ENCODE measurements around the gene CDK5RAP1. TPM values are rescaled to one million over a fixed set of nuclear protein-coding genes. Genes with fewer than 3 reads are reported as not detected.
"Not testable (repeated sequence)": the region's sequence is repeated elsewhere in the genome, so short reads cannot be mapped to it uniquely, and the experiment has no call there.

The CDK5RAP1 gene
- total RNA-seq, 1 experiment from 2014 or later, result 53.4 TPM

- CTCF ChIA-PET, result interaction anchor here (0.5 kb wide), 1 partner anchor 263 kb away, joined by 3 read pairs; no protein-coding TSS in a partner anchor
- H3K4me3 ChIP-seq (ENCODE audit: low read length), result peak overlapping the region; percentile 84
- H3K27me3 ChIP-seq (ENCODE audit: low read length), result no peaks in the 10 kb centered on the region
- H2AFZ ChIP-seq (ENCODE audit: low read length), result peak overlapping the region; percentile 99
- H3K9me3 ChIP-seq (ENCODE audit: low read length), result no peaks in the 10 kb centered on the region
- no peaks in the 10 kb centered on the region for H3K9me2 ChIP-seq (replicated peaks; ENCODE audit: low read length)
- peaks cover 5% of the 10 kb centered on the region; the same call in 1 of the 2 replicates for H3K4me1 ChIP-seq (ENCODE audit: insufficient read depth, low read length)
- H3K79me2 ChIP-seq (ENCODE audit: low read length), result no peaks in the 10 kb centered on the region
- no peaks in the 10 kb centered on the region for H3K36me3 ChIP-seq (ENCODE audit: low read depth, low read length)
- no peak for TF ChIP-seq CTCF (conservative IDR thresholded peaks at IDR 0.05; ENCODE audit: low read depth, low read length)
- no peak for TF ChIP-seq EZH2 (IDR thresholded peaks at IDR 0.05; ENCODE audit: low read length, unreplicated experiment)
- no peak for TF ChIP-seq EZH2phosphoT487 (IDR thresholded peaks at IDR 0.05; ENCODE audit: borderline replicate concordance, low read length)
- DNase-seq (no peak), ATAC-seq (no peak)
- BruUV-seq (replicated peaks), result no TSS peak
- no peak overlapping the region; the same call in 1 of the 2 replicates for H3K9ac ChIP-seq (ENCODE audit: low read length)
- POLR2A ChIA-PET (ENCODE audit: unreplicated experiment), result interaction anchor here (0.6 kb wide), 1 partner anchor 1778 kb away, joined by 3 read pairs; no protein-coding TSS in a partner anchor
- H3K4me2 ChIP-seq (ENCODE audit: low read length), result peak overlapping the region; percentile 95
- H3K27ac ChIP-seq (ENCODE audit: low read length), result no peak overlapping the region
- no peaks in the 10 kb centered on the region for H4K20me1 ChIP-seq (ENCODE audit: low read length)
- intact Hi-C loops (cut with micrococcal nuclease), result loop anchor here (1.0 to 10.0 kb wide), 2 partner anchors 41 to 178 kb away; partner anchors contain the start of gene CDK5RAP1
- H3F3A ChIP-seq (ENCODE audit: low read length, unreplicated experiment), result no peaks in the 10 kb centered on the region
Measured at GRCh38 chr20:33442136-33443005, 41.1 kb upstream of the CDK5RAP1 start.

GRCh38 chr20:33441142-33441955 lies 40.0 kb upstream of the CDK5RAP1 start:
- no peak for DNase-seq
- peaks cover 5% of the 10 kb centered on the region; the same call in 1 of the 2 replicates for H3K4me1 ChIP-seq (ENCODE audit: insufficient read depth, low read length)
- H3K27me3 ChIP-seq (ENCODE audit: low read length), result no peaks in the 10 kb centered on the region
- no peaks in the 10 kb centered on the region for H3K79me2 ChIP-seq (ENCODE audit: low read length)
- H3K9ac ChIP-seq (ENCODE audit: low read length), result no peak overlapping the region
- no peak overlapping the region for H3K4me2 ChIP-seq (ENCODE audit: low read length)
- BruUV-seq (replicated peaks), result TSS peak; percentile 22
- H4K20me1 ChIP-seq (ENCODE audit: low read length), result no peaks in the 10 kb centered on the region
- H3K4me3 ChIP-seq (ENCODE audit: low read length), result no peak overlapping the region
- no peak for TF ChIP-seq EZH2 (IDR thresholded peaks at IDR 0.05; ENCODE audit: low read length, unreplicated experiment)
- TF ChIP-seq EZH2phosphoT487 (IDR thresholded peaks at IDR 0.05; ENCODE audit: borderline replicate concordance, low read length), result no peak
- CTCF ChIA-PET, result no interaction called here
- no peaks in the 10 kb centered on the region for H3F3A ChIP-seq (ENCODE audit: low read length, unreplicated experiment)
- H3K36me3 ChIP-seq (ENCODE audit: low read depth, low read length), result no peaks in the 10 kb centered on the region
- no peak overlapping the region for H3K27ac ChIP-seq (ENCODE audit: low read length)
- POLR2A ChIA-PET (ENCODE audit: unreplicated experiment), result no interaction called here
- H3K9me3 ChIP-seq (ENCODE audit: low read length), result no peaks in the 10 kb centered on the region
- no peak overlapping the region for H2AFZ ChIP-seq (ENCODE audit: low read length)
- no peaks in the 10 kb centered on the region for H3K9me2 ChIP-seq (replicated peaks; ENCODE audit: low read length)
- ATAC-seq, result no peak
- intact Hi-C loops (cut with micrococcal nuclease), result loop anchor here (10.0 kb wide), 1 partner anchor 177 kb away; no protein-coding TSS in a partner anchor

GRCh38 chr20:33440562-33440961 lies 39.2 kb upstream of the CDK5RAP1 start:
- H3K27ac ChIP-seq (ENCODE audit: low read length); H4K20me1 ChIP-seq (ENCODE audit: low read length); H3K36me3 ChIP-seq (ENCODE audit: low read depth, low read length); H3K4me1 ChIP-seq (ENCODE audit: insufficient read depth, low read length); H3K9ac ChIP-seq (ENCODE audit: low read length); H3K9me2 ChIP-seq (replicated peaks; ENCODE audit: low read length); H3K4me2 ChIP-seq (ENCODE audit: low read length); H3F3A ChIP-seq (ENCODE audit: low read length, unreplicated experiment); ATAC-seq; H3K9me3 ChIP-seq (ENCODE audit: low read length); POLR2A ChIA-PET (ENCODE audit: unreplicated experiment); BruUV-seq (replicated peaks); H3K79me2 ChIP-seq (ENCODE audit: low read length); H3K4me3 ChIP-seq (ENCODE audit: low read length); CTCF ChIA-PET; H3K27me3 ChIP-seq (ENCODE audit: low read length); H2AFZ ChIP-seq (ENCODE audit: low read length); DNase-seq: not testable (repeated sequence)
- intact Hi-C loops (cut with micrococcal nuclease), result loop anchor here (10.0 kb wide), 1 partner anchor 176 kb away; no protein-coding TSS in a partner anchor

Data from PC-3 (cell line).